NCI-H2196 (cell line): ENCODE measurements around the gene F8.
"Not testable (repeated sequence)": the region's sequence is repeated elsewhere in the genome, so short reads cannot be mapped to it uniquely, and the experiment has no call there.

Experiments used
- DNase-seq: peaks from one replicate; lab custom pipeline; 2025; ENCODE audit not compliant: unreplicated experiment; lab: John Stamatoyannopoulos, UW

The F8 gene

DNA sequence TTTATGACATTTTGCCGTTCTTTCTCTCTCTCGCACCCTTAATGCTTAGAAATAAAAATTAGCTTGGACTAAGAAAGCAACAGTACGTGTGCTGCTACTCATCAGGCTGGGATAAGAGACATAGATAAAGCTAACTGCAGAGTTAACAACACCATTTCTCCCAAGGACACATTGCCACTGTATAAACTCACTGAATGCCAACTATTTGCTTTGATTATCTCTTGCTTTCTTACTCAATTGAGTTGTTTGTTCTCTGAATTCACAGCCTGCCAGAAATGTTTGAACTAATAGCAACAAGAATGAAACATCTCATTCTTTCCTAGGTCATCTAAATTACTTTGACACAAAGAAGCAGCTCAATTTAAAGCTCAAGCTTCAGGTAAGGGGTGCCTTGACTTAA, 34.6 kb downstream of the F8 start:
- no peak for DNase-seq

DNA sequence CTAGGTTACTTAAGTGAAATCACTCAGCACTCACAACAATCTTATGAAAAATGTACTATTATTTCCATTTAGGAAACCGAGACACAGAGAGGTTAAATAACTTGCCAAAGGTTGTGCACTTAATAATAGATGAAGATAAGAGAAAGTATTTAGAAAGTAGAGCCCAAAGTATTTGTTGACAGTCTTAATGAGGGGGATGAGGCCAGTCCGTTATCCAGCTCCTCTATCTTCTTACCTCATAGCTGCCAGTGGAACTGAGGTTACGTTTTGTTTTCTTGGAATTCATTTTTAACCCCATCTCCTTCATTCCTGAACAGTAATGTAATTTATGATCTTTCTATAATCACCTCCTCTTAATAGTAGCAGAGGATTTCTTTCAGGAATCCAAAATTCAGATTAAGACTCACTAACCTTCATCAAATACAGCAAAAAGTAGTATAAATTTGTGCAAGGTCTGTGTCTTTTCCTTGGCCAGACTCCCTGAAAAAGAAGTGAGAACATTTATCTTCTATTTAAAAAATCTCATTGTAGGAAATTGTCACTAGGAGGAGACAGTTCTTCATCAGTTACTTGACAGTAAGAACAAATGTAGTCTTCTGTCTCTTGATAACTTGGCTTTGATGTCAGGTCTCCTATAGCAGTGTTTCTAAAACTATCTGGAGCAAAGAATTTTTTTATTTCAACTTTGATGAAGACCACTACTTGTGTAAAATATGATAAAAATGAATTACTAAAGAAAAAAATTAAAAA, 35.5 kb downstream of the F8 start:
- DNase-seq = no peak

DNA sequence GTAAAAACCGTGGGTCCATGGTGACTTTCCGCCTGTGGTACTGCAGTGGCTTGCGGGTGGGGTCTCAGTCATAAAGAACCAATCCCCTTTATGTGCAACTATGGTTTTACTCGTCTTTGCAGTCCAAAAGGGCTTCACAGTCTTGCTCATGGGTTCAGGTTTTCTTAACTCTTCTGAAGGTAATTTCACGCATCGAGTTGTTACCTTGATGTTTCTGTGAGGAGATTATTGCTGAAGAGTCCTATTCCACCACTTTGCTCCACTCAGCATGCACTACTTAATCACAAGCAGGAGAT, 41.5 kb downstream of the F8 start:
- no peak for DNase-seq

DNA sequence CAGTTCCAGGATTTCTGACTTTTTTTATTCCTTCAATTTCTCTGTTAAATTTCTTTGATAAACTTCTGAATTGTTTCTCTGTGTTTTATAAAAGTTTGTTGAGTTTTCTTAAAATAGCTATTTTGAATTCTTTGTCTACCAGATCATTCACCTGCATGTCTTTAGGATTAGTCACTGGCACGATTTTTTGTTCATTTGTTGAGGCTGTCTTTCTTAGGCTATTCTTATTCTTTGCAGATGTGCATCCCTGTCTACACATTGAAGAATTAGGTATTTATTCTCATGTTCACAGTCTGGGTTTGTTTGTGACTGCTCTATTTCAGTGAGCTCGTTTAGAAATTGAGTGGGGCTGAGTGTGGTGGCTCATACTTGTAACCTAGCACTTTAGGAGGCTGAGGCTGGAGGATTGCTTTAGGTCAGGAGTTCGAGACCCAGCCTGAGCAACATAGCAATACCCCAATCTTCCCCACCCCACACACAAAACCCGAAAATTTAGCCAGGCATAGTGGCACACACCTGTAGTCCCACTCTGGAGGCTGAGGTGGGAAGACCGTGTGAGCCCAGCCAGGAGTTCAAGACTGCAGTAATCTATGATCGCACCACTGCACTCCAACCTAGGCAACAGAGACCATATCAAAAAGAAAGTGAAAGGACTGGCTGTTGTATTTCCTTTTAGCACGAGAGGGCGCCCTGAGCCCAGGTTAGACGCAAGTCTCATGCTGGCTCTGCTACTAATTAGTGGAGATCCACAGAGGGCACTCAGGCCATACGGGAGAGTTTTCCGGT, 42.0 kb downstream of the F8 start:
- DNase-seq = peak; percentile 55

DNA sequence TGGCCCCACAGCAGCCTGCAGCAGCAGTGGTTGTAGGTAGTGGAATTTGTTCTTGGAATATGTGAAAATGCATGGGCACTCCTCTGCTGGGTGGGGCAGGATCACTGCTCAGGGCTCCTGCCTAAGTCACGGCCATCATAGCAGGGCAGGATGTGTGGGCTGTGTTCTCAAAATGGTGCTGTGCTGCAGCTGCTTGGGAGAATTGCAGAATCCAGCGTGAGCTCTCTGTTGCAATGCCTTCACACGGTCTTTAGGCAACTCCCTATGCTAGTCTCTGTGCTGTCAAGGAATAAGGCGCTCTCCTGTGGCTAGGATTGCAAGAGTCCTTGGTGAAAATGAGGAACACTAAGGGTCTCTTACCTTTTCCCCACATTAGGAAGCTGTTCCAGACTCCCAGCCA, 42.9 kb downstream of the F8 start:
- no peak for DNase-seq

DNA sequence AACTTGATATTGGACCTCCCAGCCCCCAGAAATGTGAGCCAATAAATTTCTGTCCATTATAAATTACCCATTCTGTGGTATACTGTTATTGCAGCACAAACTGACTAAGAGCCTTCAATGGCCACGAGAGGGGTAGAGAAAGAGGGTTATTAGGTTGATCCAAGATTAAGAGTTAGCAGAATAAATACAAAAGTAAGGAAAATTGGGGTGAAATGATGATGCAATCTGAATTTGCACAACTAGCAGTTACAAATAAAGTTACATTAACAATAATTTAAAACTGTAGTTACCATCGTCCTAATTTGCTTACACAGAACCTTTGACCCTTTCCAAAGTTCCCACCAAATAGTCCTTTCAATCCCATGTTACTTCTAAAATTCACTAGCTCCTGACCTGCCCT, 54.2 kb downstream of the F8 start:
- no peak for DNase-seq

DNA sequence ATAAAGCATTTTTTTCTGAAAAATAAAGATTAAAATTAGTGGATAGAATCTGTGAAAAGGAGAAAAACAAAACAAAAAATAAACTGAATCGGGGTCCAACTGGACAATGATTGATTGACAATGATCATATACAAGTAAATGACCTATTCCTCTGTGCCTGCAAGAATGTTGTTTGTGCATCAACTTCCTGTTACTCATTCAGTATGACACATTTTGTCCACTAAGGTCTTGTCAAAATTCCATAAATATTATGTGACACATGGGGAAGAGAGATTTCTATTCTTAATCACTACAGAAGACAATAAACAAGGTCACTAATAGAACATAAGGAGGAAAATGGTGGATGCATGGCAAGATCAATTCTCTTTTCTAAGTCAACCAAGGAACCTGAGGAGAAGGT, 54.9 kb downstream of the F8 start:
- no peak for DNase-seq

DNA sequence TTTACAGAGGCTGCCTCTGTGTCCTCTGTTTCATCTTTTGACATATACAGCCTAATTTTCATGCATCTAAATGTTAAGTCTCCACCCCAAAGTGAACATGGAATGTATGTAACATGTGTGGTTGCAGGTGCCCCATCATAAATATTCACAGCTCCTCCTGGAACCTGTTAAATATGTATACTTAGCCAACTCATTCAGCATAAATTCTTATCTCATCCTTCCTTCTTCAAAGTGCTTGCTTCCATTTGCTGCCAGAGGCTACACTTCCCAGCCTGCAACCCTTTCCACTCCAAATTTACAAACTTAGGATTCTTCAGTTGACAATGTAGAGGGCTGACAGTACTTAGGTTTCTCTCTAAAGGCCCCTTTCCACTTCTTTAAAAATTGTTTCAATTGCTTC, 60.6 kb downstream of the F8 start:
- no peak for DNase-seq

DNA sequence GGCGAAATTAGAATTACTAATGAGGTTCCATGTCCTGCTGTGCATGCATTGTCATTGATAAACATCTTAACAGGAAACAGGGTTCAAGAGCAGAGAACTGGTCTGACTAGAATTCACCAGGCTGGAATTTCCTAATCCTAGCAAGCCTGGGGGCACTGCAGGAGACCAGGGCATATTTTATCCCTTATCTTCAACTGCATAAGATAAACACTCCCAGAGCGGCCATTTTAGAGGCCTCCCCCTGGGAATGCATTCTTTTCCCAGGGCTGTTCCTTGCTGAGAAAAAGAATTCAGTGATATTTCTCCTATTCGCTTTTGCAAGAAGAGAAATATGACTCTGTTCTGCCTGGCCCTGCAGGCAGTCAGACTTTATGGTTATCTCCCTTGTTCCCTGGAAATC, 66.7 kb downstream of the F8 start:
- DNase-seq = not testable (repeated sequence)

DNA sequence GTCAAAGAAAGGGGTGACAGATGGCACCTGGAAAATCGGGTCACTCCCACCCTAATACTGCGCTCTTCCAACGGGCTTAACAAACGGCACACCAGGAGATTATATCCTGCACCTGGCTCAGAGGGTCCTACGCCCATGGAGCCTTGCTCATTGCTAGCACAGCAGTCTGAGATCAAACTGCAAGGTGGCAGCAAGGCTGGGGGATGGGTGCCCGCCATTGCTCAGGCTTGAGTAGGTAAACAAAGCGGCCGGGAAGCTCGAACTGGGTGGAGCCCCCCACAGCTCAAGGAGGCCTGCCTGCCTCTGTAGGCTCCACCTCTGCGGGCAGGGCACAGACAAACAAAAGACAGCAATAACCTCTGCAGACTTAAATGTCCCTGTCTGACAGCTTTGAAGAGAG, 83.3 kb downstream of the F8 start:
- not testable (repeated sequence) for DNase-seq

DNA sequence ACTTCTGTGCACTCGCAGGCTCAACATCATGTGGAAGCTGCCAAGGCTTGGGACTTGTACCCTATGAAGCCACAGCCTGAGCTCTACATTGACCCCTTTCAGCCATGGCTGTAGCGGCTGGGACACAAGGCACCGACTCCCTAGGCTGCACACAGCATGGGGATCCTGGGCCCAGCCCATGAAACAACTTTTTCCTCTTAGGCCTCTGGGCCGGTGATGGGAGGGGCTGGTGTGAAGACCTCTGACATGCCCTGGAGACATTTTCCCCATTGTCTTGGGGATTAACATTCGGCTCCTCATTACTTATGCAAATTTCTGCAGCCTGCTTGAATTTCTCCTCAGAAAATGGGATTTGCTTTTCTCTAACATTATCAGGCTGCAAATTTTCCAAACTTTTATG, 97.8 kb downstream of the F8 start:
- DNase-seq = not testable (repeated sequence)

DNA sequence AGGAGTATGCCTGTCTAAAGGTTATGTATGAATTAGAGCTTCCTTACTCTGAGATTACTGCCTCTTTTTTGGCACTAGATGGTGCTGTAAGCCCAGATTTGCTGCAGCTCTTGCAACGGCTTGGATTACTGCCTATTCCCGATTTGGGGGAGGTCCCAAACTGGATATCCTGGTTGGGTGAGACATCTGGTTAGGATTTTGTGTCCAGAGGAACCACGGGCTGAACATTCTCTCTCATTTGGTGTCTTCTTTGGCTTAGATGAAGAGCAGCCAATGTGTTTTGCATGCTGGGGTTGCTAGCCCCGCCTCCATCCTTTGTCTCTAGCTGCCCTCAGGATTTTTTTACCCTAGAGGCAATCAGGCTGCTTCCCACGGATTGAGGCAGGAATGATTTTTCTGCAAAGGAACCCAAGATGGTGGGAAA, 104.5 kb downstream of the F8 start:
- DNase-seq = peak; percentile 67

DNA sequence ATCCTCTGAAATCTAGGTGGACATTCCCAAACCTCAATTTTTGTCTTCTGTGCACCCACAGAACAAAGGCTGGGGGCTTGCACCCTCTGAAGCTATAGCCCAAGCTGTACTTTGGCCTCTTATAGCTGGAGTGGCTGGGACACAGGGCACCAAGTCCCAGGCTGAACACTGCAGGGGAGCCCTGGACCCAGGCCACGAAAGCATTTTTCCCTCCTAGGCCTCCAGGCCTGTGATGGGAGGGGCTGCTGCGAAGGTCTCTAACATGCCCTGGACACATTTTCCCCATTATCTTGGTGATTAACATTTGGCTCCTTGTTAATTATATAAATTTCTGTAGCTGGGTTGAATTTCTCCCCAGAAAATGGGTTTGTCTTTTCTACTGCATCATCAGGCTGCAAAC, 108.5 kb downstream of the F8 start:
- no peak for DNase-seq

DNA sequence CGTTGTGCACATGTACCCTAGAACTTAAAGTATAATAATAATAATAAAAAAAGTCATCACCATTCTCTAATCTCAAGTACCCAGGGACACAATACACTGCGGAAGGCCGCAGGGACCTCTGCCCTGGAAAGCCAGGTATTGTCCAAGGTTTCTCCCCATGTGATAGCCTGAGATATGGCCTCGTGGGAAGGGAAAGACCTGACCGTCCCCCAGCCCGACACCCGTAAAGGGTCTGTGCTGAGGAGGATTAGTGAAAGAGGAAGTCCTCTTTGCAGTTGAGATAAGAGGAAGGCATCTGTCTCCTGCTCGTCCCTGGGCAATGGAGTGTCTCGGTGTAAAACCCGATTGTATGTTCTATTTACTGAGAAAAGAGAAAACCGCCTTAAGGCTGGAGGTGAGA, 112.0 kb downstream of the F8 start:
- not testable (repeated sequence) for DNase-seq

DNA sequence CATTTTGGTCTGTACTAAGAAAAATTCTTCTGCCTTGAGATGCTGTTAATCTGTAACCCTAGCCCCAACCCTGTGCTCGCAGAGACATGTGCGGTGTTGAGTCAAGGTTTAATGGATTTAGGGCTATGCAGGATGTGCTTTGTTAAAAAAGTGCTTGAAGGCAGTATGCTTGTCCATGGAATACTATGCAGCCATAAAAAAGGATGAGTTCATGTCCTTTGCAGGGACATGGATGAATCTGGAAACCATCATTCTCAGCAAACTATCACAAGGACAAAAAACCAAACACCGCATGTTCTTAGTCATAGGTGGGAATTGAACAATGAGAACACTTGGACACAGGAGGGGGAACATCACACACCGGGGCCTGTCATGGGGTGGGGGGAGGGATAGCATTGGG, 112.5 kb downstream of the F8 start:
- DNase-seq = not testable (repeated sequence)

DNA sequence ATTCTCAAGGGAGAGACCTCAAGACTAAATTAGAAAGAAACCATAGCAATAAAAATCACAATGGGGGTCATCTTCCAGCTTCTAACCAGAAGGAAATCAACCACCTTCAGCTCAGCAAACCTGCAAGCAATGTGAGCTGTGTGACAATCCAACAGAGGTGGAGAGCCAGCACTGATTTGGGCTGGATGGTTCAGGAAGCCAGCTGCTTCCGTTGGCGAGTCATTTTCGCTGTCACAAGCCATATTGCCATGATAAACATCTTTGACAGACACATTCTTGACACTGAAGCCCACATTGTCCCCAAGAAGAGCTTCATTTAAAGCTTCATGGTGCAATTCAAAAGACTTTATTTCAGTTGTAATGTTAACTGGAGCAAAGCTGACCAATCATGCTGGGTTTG, 113.7 kb downstream of the F8 start:
- no peak for DNase-seq

DNA sequence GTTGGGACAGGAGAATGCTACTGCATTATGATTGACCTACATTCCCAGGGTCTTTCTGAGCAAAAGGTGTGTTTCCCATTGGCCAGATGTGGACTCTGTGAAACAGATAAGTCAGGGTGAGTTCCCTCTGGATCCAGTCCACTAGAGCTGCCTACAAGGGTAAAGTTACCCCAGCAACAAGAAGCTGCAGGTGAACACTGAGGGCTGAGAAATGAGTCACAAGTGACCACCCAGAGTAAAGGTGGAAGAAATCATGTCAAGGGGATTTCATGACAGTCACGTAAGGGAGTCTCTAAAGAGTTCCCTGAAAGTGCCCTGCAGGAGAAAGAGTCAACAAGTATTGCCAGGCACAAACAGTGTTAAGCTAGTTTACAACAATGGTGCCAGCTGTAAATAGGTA, 120.1 kb downstream of the F8 start:
- DNase-seq = no peak

DNA sequence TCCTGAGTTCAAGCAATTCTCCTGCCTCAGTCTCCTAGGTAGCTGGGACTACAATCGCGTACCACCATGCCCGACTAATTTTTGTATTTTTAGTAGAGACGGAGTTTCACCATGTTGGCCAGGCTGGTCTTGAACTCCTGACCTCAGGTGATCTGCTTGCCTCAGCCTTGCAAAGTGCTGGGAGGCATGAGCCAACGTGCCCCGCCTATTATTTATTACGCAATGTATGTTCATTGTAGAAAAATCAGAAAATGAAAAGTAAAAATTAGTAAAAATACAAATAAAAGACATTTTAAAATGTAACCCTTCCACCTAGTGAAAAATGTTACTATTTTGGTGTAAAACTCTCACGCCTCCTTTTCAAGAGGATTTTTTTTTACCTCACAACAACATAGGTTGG, 122.2 kb downstream of the F8 start:
- DNase-seq = no peak

DNA sequence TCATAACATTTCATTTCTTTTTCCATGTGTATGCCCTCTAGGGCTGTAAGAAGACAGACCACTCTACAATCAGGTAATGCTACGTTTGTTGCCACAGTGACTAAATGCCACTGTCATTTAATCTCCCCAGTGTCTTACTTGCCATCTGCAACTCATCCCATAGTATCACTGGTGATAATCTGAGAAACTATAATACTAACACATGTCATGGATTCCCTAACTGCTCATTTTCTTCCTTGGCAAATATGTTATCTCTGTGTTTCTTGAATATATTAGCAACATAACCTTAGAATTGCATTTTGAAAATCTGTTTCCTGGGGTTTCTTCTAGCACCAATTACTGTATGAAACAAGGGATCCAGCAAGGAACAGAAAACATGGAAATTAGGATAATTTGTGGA, 130.2 kb downstream of the F8 start:
- no peak for DNase-seq

DNA sequence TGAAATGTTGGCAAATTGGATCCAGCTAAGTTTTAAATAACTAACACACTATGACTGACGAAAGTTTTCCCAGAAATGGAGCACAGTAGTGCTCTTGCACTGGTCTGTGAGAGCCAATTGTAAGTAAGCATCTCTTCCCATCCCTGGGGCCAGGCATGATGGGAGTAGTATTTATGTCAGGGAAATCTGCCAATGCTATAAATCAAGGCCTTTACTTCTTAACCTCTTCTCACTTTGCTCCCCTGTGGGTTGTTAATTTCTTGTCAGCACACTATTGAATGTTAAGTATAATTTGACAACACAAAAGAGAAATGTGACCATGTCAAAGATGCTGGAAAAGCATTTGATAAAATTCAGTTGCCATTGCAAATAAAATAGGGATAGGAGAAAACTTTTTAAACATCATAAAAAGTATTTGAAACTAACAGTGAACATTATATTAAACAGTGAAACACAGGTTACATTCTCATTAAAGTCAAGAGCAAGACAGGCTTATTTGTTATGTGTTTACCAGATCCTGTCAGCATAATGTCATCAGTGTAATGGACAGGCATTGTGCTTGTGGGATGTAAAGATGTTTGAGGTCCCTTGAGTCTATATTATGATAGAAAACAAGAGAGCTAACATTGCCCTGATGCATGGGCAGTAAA, 131.4 kb downstream of the F8 start:
- DNase-seq = no peak

DNA sequence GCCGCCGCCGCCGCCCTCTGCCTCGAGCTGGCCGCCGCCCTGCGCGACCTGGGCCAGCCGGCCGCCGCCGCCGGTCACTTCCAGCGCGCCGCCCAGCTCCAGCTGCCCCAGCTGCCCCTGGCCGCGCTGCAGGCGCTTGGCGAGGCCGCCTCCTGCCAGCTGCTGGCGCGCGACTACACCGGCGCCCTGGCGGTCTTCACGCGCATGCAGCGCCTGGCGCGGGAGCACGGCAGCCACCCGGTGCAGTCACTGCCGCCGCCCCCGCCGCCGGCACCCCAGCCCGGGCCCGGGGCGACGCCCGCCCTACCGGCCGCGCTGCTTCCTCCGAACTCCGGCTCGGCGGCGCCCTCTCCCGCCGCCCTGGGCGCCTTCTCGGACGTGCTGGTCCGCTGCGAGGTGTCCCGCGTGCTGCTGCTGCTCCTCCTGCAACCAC, 135.7 kb downstream of the F8 start:
- DNase-seq = not testable (repeated sequence)

DNA sequence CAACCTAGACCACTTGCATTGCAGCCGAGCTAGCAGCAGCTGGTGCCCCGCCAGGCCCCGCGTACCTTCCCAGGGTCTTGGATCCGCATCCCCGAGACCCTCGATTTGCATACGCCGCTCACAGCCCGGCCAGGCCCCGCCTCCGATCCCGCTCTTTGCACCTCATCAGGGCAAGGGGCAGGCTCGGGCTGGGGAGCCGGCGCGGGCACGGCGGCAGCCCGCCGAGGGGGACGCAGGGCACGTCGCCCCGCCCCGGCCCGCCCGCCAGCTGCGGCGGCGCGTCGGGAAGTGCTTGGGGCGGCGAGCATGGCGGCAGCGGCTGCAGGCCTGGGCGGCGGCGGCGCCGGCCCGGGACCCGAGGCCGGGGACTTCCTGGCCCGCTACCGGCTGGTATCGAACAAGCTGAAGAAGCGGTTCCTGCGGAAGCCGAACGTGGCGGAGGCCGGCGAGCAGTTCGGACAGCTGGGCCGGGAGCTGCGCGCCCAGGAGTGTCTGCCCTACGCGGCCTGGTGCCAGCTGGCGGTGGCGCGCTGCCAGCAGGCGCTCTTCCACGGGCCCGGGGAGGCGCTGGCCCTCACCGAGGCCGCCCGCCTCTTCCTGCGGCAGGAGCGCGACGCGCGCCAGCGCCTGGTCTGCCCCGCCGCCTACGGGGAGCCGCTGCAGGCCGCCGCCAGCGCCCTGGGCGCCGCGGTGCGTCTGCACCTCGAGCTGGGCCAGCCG, 136.3 kb downstream of the F8 start, which contains the start of gene F8A1:
Gene F8A1 (plus strand): TSS at position 287 of the 720 bp plus-strand sequence. CDS start 20 bp downstream, at position 307.
- DNase-seq = not testable (repeated sequence)
